22Rv1 (cell line): Measurements from ENCODE around the gene SH2D5.

ENCODE experiments used
- H3K27ac ChIP-seq: fragments of 450-650 bp; 2 replicates; pipeline ENCODE4 v1.5.1; 2017
- CTCF ChIP-seq: fragments of 450-650 bp; IDR thresholded peaks from 2 replicates; pipeline ENCODE4 v1.5.1; 2017; ENCODE audit warnings: mild to moderate bottlenecking
- ZFX ChIP-seq: fragments of 450-650 bp; IDR thresholded peaks from 2 replicates; pipeline ENCODE4 v1.6.1; 2017; ENCODE audit warnings: antibody characterized with exemption, borderline replicate concordance

Gene SH2D5

GRCh38 chr1:20672265-20672632 lies 60.3 kb downstream of the SH2D5 start:
- TF ChIP-seq CTCF (no peak), ZFX (no peak)
- H3K27ac ChIP-seq: no peak overlapping the region

- TF ChIP-seq ZFX (no peak), CTCF (no peak)
- H3K27ac ChIP-seq: no peak overlapping the region
These were observed 61.6 kb downstream of the SH2D5 start for GRCh38 chr1:20670936-20671335.
